Measurements from ENCODE around the gene TRAF6. TPM values are rescaled to one million over a fixed set of nuclear protein-coding genes. Genes with fewer than 3 reads are reported as not detected.

Gene TRAF6
- total and polyA plus RNA-seq, 2 of the 13 experiments (the other 11 are each of a cell fraction or from before 2014, with no cell fraction given) = 3.3 to 5.9 TPM

DNA sequence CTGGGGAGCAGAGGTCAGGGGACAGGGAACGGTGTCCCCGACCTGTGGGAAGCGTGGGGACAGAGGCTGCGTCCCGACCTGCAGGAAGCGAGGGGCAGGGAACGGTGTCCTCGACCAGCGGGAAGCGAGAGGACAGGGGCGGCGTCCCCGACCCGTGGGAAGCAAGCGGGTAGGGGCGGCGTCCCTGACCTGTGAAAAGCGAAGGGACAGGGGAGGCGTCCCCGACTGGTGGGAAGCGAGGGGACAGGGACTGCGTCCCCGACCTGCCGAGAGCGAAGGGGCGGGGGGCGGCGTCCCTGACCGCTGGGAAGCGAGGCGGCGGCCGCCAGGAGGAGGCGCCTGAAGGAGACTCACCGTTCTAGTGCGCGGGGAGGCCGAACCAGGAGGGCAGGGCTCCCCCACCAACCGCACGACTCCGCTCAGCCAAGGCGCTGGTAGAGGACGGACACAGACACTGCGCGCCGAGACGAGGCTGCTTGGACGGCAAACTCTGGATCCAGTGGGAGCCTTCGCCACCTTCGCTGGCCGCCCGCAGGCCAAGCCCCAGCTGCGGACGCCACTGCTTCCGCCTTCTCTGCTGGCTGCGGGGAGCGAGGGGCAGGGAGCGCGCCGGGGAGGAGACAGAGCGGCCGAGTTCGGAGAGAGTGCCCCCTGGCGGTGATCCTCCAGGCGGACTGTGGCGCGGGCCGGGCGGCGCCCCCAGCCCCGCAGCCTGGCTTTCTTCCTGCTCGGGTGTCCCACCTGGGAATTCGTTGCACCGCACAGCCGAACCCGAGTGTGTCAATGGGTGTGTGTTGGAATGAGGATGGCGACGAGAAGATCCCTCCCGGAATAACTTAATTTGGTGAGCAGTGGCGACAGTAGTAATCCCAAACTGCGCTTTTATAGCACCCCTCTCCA, at the start of gene TRAF6 (continued):
- TF ChIP-seq, protein P1, sequence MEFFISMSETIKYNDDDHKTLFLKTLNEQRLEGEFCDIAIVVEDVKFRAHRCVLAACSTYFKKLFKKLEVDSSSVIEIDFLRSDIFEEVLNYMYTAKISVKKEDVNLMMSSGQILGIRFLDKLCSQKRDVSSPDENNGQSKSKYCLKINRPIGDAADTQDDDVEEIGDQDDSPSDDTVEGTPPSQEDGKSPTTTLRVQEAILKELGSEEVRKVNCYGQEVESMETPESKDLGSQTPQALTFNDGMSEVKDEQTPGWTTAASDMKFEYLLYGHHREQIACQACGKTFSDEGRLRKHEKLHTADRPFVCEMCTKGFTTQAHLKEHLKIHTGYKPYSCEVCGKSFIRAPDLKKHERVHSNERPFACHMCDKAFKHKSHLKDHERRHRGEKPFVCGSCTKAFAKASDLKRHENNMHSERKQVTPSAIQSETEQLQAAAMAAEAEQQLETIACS (CRISPR knock-in tag; IDR thresholded peaks at IDR 0.05) = peak; percentile 73
- TF ChIP-seq ZNF678 (CRISPR knock-in tag; IDR thresholded peaks at IDR 0.05) (no peak), ZNF720 (CRISPR knock-in tag; IDR thresholded peaks at IDR 0.05) (peak; percentile 28; the same call in 1 of the 2 replicates), ZFX (CRISPR knock-in tag; IDR thresholded peaks at IDR 0.05; ENCODE audit: low read depth) (peak; percentile 99), TBX2 (CRISPR knock-in tag; IDR thresholded peaks at IDR 0.05; ENCODE audit: borderline replicate concordance) (peak; percentile 87), RELA (CRISPR knock-in tag; IDR thresholded peaks at IDR 0.05) (0 out of 2 replicates have a peak, but pooled peaks have one; percentile 45), ZNF891 (CRISPR knock-in tag; IDR thresholded peaks at IDR 0.05) (peak; percentile 92), ZSCAN25 (CRISPR knock-in tag; IDR thresholded peaks at IDR 0.05) (peak; percentile 80), PCBP2 (optimal IDR thresholded peaks at IDR 0.05; ENCODE audit: low read depth, low read length, poor library complexity, severe bottlenecking) (no peak), KDM2A (CRISPR knock-in tag; IDR thresholded peaks at IDR 0.05; ENCODE audit: borderline replicate concordance, low read depth) (peak; percentile 99), ZNF510 (CRISPR knock-in tag; IDR thresholded peaks at IDR 0.05; ENCODE audit: low read depth) (no peak), TOPORS (CRISPR knock-in tag; IDR thresholded peaks at IDR 0.05) (peak; percentile 53; the same call in 1 of the 2 replicates), ZNF235 (CRISPR knock-in tag; IDR thresholded peaks at IDR 0.05; ENCODE audit: borderline replicate concordance) (peak; percentile 67; the same call in 1 of the 2 replicates)
- TF ChIP-seq, protein P2, sequence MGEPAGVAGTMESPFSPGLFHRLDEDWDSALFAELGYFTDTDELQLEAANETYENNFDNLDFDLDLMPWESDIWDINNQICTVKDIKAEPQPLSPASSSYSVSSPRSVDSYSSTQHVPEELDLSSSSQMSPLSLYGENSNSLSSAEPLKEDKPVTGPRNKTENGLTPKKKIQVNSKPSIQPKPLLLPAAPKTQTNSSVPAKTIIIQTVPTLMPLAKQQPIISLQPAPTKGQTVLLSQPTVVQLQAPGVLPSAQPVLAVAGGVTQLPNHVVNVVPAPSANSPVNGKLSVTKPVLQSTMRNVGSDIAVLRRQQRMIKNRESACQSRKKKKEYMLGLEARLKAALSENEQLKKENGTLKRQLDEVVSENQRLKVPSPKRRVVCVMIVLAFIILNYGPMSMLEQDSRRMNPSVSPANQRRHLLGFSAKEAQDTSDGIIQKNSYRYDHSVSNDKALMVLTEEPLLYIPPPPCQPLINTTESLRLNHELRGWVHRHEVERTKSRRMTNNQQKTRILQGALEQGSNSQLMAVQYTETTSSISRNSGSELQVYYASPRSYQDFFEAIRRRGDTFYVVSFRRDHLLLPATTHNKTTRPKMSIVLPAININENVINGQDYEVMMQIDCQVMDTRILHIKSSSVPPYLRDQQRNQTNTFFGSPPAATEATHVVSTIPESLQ (CRISPR knock-in tag; conservative IDR thresholded peaks at IDR 0.05) = peak; percentile 87; the same call in 1 of the 2 replicates
- TF ChIP-seq, protein P3, sequence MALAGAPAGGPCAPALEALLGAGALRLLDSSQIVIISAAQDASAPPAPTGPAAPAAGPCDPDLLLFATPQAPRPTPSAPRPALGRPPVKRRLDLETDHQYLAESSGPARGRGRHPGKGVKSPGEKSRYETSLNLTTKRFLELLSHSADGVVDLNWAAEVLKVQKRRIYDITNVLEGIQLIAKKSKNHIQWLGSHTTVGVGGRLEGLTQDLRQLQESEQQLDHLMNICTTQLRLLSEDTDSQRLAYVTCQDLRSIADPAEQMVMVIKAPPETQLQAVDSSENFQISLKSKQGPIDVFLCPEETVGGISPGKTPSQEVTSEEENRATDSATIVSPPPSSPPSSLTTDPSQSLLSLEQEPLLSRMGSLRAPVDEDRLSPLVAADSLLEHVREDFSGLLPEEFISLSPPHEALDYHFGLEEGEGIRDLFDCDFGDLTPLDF (CRISPR knock-in tag; IDR thresholded peaks at IDR 0.05) = peak; percentile 71
- TF ChIP-seq, protein P4, sequence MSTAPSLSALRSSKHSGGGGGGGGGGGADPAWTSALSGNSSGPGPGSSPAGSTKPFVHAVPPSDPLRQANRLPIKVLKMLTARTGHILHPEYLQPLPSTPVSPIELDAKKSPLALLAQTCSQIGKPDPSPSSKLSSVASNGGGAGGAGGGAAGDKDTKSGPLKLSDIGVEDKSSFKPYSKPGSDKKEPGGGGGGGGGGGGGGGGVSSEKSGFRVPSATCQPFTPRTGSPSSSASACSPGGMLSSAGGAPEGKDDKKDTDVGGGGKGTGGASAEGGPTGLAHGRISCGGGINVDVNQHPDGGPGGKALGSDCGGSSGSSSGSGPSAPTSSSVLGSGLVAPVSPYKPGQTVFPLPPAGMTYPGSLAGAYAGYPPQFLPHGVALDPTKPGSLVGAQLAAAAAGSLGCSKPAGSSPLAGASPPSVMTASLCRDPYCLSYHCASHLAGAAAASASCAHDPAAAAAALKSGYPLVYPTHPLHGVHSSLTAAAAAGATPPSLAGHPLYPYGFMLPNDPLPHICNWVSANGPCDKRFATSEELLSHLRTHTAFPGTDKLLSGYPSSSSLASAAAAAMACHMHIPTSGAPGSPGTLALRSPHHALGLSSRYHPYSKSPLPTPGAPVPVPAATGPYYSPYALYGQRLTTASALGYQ (CRISPR knock-in tag; IDR thresholded peaks at IDR 0.05) = peak; percentile 84; the same call in 1 of the 2 replicates
- TF ChIP-seq, protein P5, sequence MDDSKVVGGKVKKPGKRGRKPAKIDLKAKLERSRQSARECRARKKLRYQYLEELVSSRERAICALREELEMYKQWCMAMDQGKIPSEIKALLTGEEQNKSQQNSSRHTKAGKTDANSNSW (CRISPR knock-in tag; IDR thresholded peaks at IDR 0.05; ENCODE audit: borderline replicate concordance) = 0 out of 2 replicates have a peak, but pooled peaks have one; percentile 50
- TF ChIP-seq, protein P6, sequence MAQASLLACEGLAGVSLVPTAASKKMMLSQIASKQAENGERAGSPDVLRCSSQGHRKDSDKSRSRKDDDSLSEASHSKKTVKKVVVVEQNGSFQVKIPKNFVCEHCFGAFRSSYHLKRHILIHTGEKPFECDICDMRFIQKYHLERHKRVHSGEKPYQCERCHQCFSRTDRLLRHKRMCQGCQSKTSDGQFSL (CRISPR knock-in tag; IDR thresholded peaks at IDR 0.05) = peak; percentile 84
- TF ChIP-seq, protein P7, sequence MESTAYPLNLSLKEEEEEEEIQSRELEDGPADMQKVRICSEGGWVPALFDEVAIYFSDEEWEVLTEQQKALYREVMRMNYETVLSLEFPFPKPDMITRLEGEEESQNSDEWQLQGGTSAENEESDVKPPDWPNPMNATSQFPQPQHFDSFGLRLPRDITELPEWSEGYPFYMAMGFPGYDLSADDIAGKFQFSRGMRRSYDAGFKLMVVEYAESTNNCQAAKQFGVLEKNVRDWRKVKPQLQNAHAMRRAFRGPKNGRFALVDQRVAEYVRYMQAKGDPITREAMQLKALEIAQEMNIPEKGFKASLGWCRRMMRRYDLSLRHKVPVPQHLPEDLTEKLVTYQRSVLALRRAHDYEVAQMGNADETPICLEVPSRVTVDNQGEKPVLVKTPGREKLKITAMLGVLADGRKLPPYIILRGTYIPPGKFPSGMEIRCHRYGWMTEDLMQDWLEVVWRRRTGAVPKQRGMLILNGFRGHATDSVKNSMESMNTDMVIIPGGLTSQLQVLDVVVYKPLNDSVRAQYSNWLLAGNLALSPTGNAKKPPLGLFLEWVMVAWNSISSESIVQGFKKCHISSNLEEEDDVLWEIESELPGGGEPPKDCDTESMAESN (CRISPR knock-in tag; conservative IDR thresholded peaks at IDR 0.05) = peak; percentile 80

Data from HepG2 (cell line).